Stimulated activated CD8-positive, alpha-beta memory T cell treated with anti-CD3 and anti-CD28 coated beads, Interleukin-15, amount 100 ng/mL, for 48 hours (primary cell): ENCODE data around the gene JMJD1C.
"Not testable (repeated sequence)": the region's sequence is repeated elsewhere in the genome, so short reads cannot be mapped to it uniquely, and the experiment has no call there.

Source experiments
- DNase-seq, 2 donors: peaks; one replicate each; pipeline ENCODE4 v3.0.0-alpha.2; 2020; ENCODE audit warnings: low read depth in 2 of 2

Gene JMJD1C

DNA sequence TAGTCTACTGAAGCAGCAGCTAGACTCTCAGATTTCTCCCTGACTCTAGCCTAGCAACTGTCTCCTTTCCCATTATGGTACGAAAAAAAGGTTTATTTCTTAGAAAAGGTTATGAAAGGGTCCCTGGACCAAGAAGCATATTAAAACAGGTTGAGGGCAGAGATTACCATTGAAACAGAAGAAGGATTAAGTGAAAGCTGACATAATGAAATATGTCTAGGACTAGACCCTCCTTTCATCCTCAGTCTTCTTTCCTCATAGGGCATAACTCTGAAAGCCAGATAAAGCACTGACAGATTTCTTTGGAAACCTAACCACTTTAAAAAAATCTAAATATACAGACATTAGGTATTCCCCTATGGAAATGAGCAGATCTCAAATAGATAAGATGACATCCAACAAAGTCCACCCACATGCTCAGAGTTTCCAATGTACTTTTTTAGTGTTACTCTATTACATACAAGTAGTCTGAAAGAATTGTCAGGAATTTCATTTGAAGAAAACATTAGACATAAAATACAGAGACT, 58.6 kb downstream of the JMJD1C start:
- no peak for DNase-seq

- DNase-seq, result no peak
Measured at GRCh38 chr10:63396133-63396761, 69.5 kb downstream of the JMJD1C start.

DNA sequence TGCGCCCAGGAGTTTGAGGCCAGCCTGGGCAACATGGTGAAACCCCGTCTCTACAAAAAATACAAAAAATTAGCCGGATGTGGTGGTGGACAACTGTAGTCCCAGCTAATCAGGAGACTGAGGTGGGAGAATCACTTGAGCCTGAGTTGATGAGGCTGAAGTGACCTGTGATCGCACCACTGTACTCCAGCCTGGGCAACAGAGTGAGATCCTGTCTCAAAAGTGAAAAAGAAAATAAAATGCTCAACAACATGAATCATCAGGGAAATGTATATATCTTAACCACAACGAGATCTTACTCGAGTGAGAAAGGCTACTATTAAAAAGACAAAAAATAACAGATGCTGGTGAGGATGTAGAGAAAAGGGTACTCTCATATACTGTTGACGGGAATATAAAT, 72.7 kb downstream of the JMJD1C start:
- no peak for DNase-seq

GRCh38 chr10:63392224-63392623, 73.6 kb downstream of the JMJD1C start:
- no peak for DNase-seq

- no peak for DNase-seq
Measured at GRCh38 chr10:63391812-63392211, 74.0 kb downstream of the JMJD1C start.

GRCh38 chr10:63390521-63390920, 75.3 kb downstream of the JMJD1C start:
- no peak for DNase-seq

- DNase-seq, result no peak
Measured at GRCh38 chr10:63388421-63389031, 77.3 kb downstream of the JMJD1C start.

DNA sequence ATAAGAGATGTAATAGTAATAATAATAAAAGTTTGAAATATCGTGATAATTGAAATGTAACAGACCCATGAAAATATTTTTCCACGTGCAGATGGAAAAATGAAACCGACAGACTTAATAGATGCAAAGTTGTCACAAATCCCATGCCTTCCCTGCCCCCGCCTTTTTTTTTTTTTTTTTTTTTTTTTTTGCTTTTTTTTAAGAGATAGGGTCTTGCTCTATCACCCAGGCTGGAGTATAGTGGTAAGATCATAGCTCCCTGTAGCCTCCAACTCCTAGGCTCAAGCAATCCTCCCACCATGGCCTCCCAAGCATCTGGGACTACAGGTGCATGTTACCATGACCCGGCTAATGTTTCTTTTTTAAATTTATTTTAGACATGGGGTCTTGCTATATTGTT, 80.5 kb downstream of the JMJD1C start:
- no peak for DNase-seq

DNA sequence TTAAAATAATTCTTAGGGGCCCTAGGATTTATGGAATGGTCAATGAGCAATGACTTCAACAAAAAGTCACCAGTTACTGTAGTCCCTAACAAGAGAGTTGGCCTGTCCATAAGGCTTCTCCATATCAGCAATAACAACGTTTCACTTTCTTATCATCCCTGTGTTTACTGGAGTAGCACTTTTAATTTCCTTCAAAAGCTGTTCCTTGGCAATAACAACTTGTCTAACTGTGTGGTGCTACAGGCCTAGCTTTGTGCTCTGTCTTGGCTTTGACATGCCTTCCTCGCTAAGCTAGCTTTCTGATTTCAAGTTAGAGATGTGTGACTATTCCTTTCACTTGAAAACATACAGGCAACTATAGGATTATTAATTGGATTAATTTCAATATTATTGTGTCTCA, 81.1 kb downstream of the JMJD1C start:
- DNase-seq, result no peak

DNA sequence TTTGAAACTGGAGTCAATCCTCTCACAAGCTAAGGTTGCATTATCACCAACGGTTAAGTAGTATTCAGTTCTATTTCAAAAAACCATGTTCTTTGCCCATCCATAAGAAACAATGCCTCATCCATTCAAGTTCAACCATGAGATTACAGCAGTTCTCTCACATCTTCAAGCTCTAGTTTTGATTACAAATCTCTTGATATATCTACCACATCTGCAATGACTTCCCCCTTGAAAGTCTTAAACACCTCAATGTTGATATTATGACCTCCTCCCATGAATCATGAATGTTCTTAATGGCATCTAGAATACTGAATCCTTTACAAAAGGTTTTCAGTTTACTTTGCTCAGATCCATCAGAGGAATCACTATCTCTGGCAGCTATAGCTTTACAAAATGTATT, 81.8 kb downstream of the JMJD1C start:
- DNase-seq, result no peak

DNA sequence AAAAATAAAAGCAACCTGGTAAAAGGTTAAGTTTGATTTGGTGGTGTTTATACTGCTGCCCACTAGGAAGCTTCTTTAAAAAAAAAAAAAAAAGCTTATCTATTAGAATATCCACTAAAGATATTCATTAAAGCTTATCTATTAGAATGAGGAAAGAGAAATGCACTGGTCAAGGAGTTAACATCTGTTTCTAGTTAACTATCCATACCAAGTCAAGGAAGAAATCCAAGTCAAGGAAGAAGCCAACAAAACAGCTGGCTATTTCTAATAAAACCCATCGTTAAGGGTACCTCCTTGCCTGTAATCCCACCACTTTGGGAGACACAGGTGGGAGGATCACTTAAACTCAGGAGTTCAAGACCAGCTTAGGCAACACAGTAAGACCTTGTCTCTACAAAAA, 82.6 kb downstream of the JMJD1C start:
- no peak for DNase-seq

- DNase-seq, result no peak
Measured at GRCh38 chr10:63382066-63382465, 83.7 kb downstream of the JMJD1C start.

GRCh38 chr10:63377305-63377661, 88.5 kb downstream of the JMJD1C start:
- not testable (repeated sequence) for DNase-seq

GRCh38 chr10:63376560-63377304, 89.0 kb downstream of the JMJD1C start:
- no peak for DNase-seq

GRCh38 chr10:63375859-63376258, 89.9 kb downstream of the JMJD1C start:
- DNase-seq, result no peak

DNA sequence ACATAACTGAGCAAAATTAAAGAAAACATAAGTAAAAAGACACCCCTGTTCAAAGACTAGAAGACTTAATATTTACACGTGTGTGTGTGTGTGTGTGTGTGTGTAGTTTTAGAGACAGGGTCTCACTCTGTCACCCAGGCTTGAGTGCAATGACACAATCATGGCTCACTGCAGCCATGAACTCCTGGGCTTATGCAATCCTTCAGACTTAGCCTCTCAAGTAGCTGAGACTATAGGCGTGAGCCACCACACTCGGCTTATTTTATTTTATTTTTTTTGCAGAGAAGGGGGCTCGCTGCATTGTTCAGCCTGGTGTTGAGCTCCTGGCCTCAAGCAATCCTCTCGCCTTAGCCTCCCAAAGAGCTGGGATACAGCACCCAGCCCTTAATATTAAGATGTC, 90.3 kb downstream of the JMJD1C start:
- DNase-seq, result no peak

DNA sequence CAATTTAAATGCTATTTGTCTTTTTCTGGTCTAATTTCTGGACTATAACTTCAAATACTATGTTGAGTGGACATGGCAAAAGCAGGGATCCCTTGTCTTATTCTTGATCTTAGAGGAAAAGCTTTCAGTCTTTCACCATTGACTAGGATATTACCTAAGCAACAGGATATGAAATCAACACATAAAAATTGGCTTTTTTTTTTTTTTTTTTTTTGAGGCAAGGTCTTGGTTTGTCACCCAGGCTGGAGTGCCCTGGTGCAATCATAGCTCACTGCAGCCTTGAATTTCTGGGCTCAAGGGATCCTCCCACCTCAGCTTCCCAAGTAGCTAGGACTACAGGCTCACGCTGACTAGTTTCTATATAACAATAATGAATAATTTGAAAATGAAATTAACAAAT, 90.8 kb downstream of the JMJD1C start:
- DNase-seq, result no peak

DNA sequence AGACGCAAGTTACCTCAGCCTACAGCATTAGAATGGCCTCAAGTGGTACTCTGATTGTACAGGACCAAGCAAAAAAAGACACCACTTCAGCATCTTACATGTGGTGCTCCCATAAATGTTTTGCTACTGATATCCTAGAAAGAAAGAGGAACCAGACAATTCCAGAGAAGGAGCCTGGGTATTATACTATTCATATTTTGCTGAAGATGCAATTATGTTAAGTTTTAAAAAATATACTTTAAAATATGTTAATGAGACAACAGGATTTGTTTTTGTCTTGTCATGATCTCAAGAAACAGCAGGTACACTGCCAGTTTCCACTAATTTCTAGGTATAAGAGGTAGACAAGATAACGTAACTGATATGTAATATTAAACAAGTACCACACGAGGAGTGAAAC, 92.6 kb downstream of the JMJD1C start:
- DNase-seq, result no peak

DNA sequence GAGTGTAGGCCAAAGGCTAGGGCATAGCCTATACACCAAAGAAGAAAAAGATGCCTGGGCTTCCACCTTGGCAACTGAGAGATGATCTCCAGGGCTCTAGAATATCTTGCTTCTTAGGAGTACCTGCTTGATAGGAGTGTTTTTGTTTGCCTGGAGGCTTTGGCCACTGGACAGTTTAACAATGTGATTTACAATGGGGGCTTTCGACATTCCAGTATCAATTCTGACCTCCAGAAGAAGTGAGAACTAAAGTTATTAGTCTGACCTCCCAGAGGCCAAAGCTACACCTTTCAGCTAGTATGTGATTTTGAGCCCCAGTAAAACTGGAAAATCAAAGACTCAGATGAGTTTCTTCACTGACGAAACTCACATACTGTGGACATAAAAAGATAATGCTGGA, 96.1 kb downstream of the JMJD1C start:
- no peak for DNase-seq

- DNase-seq, result no peak
Measured at GRCh38 chr10:63368365-63368764, 97.4 kb downstream of the JMJD1C start.

DNA sequence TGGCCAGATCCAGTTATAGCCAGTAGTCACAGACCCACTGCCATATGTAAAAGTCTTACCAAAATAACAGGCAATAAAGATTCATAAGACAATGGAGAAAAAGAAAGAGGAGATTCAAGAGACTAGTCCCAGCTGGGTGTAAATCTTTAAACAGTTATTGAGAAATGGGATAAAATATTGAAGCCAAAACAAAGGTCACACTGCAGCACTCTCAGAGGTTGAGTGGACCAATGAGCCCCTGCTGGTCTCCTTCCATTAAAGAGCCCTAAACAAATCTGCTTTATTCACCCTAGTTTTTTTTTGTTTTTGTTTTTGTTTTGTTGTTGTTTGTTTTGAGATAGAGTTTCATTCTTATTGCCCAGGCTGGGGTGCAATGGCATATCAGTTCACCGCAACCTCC, 98.8 kb downstream of the JMJD1C start:
- no peak for DNase-seq

DNA sequence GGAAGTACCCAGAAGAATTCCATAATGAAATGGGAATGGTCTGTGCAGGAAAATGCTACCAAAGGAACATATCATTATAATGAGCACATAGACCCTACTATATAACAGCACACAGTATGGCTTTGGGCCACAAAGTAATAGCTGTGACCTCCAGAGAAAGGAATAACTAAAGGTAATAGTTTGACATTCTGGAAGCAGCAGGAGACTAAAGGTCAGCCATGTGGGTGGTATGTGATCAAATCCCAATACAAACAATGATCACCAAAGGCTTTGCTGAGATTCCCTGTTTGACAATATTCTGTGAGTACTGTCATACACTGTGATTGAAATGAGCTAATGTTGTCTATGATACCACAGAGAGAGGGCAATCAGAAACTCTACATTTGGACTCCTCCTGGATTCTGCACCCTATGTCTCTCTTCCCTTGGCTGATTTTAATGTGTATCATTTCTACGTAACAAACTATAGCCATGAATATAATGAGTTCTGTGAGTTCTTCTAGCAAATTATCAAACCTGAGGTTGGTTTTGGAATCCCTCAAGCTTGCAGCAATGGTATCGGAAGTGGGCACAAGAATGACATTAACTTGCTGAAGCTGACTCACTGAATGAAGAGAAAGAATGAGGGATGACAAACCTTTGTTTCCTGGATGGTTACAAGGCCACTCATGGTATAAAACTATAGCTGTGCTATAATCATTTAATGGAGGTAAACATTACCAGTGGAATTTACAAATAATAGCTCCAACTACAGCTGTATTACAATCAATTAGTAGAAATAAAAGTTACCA, 99.6 kb downstream of the JMJD1C start:
- no peak for DNase-seq
